K562 (cell line): ENCODE data around the gene PDLIM7. TPM values are rescaled to one million over a fixed set of nuclear protein-coding genes. Genes with fewer than 3 reads are reported as not detected.

Experiments used
- CREB1 ChIP-seq, 2 experiments: sonication (generic) in 1 of 2; formaldehyde crosslinking in 1 of 2; IDR thresholded peaks; 2 replicates each; pipeline versions ENCODE4 v1.6.1 to v1.8.0; 2012 to 2022; ENCODE audit warnings: inconsistent platforms in 1 of 2, mild to moderate bottlenecking in 1 of 2, missing genetic modification reagents in 1 of 2, moderate library complexity in 1 of 2
- ESRRA ChIP-seq: fragments of 450-650 bp; IDR thresholded peaks from 2 replicates; pipeline ENCODE4 v1.6.1; 2014; ENCODE audit warnings: low read depth, mild to moderate bottlenecking, moderate library complexity, borderline replicate concordance
- GTF2E2 ChIP-seq: fragments of 200-800 bp; sonication (Bioruptor generic); IDR thresholded peaks from 2 replicates; pipeline ENCODE4 v1.6.1; 2016; ENCODE audit warnings: missing genetic modification characterization, missing compliant biosample characterization
- HLTF ChIP-seq: fragments of 450-650 bp; IDR thresholded peaks from 2 replicates; pipeline ENCODE4 v1.6.1; 2016
- JUND ChIP-seq, 2 experiments: IDR thresholded peaks; 2 replicates in 1 of 2; 3 replicates in 1 of 2; pipeline ENCODE4 v1.6.1; 2011; ENCODE audit warnings: borderline replicate concordance in 2 of 2, low read depth in 2 of 2, low read length in 2 of 2, improper control_type of control experiment in 1 of 2, missing biosample characterization in 1 of 2, missing genetic modification characterization in 1 of 2, missing genetic modification reagents in 1 of 2
- L3MBTL2 ChIP-seq: fragments of 450-650 bp; IDR thresholded peaks from 2 replicates; pipeline ENCODE4 v1.6.1; 2016; ENCODE audit warnings: mild to moderate bottlenecking, moderate library complexity
- MBD2 ChIP-seq: sonication (generic); IDR thresholded peaks from 2 replicates; pipeline ENCODE4 v1.6.1; 2016; ENCODE audit warnings: low read depth, borderline replicate concordance
- MYNN ChIP-seq, 2 experiments: sonication (generic); formaldehyde crosslinking in 1 of 2; IDR thresholded peaks; 2 replicates each; pipeline versions ENCODE4 v1.5.0 to v1.6.1; 2016 to 2020; ENCODE audit warnings: antibody characterized with exemption in 1 of 2, missing genetic modification reagents in 1 of 2
- PCBP2 ChIP-seq: fragments of 200-400 bp; formaldehyde crosslinking; IDR thresholded peaks from 2 replicates; pipeline ENCODE4 v1.6.1; 2018; ENCODE audit warnings: low read length, low read depth, mild to moderate bottlenecking, moderate library complexity; ENCODE audit not compliant: poor library complexity, severe bottlenecking
- STAG1 ChIP-seq: sonication (generic); formaldehyde crosslinking; IDR thresholded peaks from 2 replicates; pipeline ENCODE4 v1.5.0; 2020; ENCODE audit warnings: missing genetic modification reagents, borderline replicate concordance
- TAF15 ChIP-seq: fragments of 200-400 bp; formaldehyde crosslinking; IDR thresholded peaks from 2 replicates; pipeline ENCODE4 v1.6.1; 2017; ENCODE audit warnings: mild to moderate bottlenecking, low read depth, low read length, moderate library complexity
- TGIF2 ChIP-seq: sonication (generic); formaldehyde crosslinking; IDR thresholded peaks from 2 replicates; pipeline ENCODE4 v1.8.1; 2022; ENCODE audit warnings: mild to moderate bottlenecking, missing genetic modification reagents, moderate library complexity
- YY1 ChIP-seq, 3 experiments: IDR thresholded peaks; 2 replicates each; pipeline ENCODE4 v1.6.1; 2011; ENCODE audit warnings: low read length in 2 of 3, mild to moderate bottlenecking in 2 of 3, moderate library complexity in 2 of 3, borderline replicate concordance in 1 of 3, control low read depth in 1 of 3, low read depth in 1 of 3; ENCODE audit not compliant: insufficient read depth in 3 of 3, insufficient replicate concordance in 2 of 3, control insufficient read depth in 1 of 3, insufficient read length in 1 of 3; ENCODE audit errors: extremely low read depth in 1 of 3
- ZNF212 ChIP-seq: fragments of 450-650 bp; formaldehyde crosslinking; IDR thresholded peaks from 2 replicates; pipeline ENCODE4 v1.4.0; 2020; ENCODE audit warnings: mild to moderate bottlenecking
- ZNF384 ChIP-seq: IDR thresholded peaks from 2 replicates; pipeline ENCODE4 v1.6.1; 2012; ENCODE audit warnings: low read depth, low read length, improper control_type of control experiment
- ZNF41 ChIP-seq: fragments of 250-450 bp; sonication (Bioruptor Pico); conservative IDR thresholded peaks from 2 replicates; pipeline ENCODE4 v1.4.0; 2020; ENCODE audit warnings: mild to moderate bottlenecking
- ZNF584 ChIP-seq: fragments of 200-800 bp; sonication (Bioruptor generic); IDR thresholded peaks from 2 replicates; pipeline ENCODE4 v1.6.1; 2016; ENCODE audit warnings: low read depth, mild to moderate bottlenecking, missing genetic modification characterization, missing compliant biosample characterization
- ZNF780A ChIP-seq: fragments of 250-450 bp; sonication (Bioruptor Pico); IDR thresholded peaks from 2 replicates; pipeline ENCODE4 v1.5.0; 2021; ENCODE audit warnings: mild to moderate bottlenecking
- polyA plus RNA-seq, 8 experiments: library from polyadenylated mRNA; depleted of rRNA in 4 of 8; stranded (reverse) in 5 of 8; unstranded in 3 of 8; fragments of >200 nt; fragmentation: Nextera tagmentation in 2 of 8; fragmentation: Illumina TruSeq in 1 of 8; extraction: Ambion mirVana in 2 of 8; extraction: Trizol in 1 of 8; gene quantifications; 2 replicates each; pipeline versions ENCODE4 v1.2.1 to v1.2.3, GENCODE V29; 2011 to 2014; ENCODE audit warnings: inconsistent platforms in 1 of 8, missing spikeins in 1 of 8
- total RNA-seq, 7 experiments: library from RNA; depleted of rRNA in 6 of 7; stranded (reverse); fragments of >200 nt in 6 of 7; fragmentation: Illumina TruSeq in 2 of 7; extraction: Trizol in 2 of 7; gene quantifications; 2 replicates each; pipeline versions ENCODE4 v1.2.1 to v1.2.3, GENCODE V29; 2011 to 2021; ENCODE audit warnings: low replicate concordance in 1 of 7
- TF ChIP-seq, protein P1 (sequence below): IDR thresholded peaks from 2 replicates; pipeline ENCODE4 v1.6.1; 2011; ENCODE audit warnings: borderline replicate concordance, low read depth, mild to moderate bottlenecking, moderate library complexity, low read length; ENCODE audit not compliant: insufficient read depth, poor library complexity, severe bottlenecking
- TF ChIP-seq, protein P2 (sequence below): sonication (generic); formaldehyde crosslinking; IDR thresholded peaks from 2 replicates; pipeline ENCODE4 v1.8.0; 2022; ENCODE audit warnings: mild to moderate bottlenecking, missing genetic modification reagents, borderline replicate concordance
- TF ChIP-seq, protein P3 (sequence below): fragments of 450-650 bp; formaldehyde crosslinking; IDR thresholded peaks from 2 replicates; pipeline ENCODE4 v1.4.0; 2020; ENCODE audit warnings: mild to moderate bottlenecking, moderate library complexity

Gene PDLIM7
- total and polyA plus RNA-seq, 9 of the 15 experiments (the other 6 are each of a cell fraction or from before 2014, with no cell fraction given), result 2.1 to 124 (median 32.6) TPM

- TF ChIP-seq ZNF41 (CRISPR knock-in tag) (no peak), ZNF584 (CRISPR knock-in tag) (no peak), TGIF2 (CRISPR knock-in tag) (no peak), ZNF212 (CRISPR knock-in tag) (no peak), TAF15 (no peak), ZNF780A (CRISPR knock-in tag) (no peak), STAG1 (CRISPR knock-in tag) (no peak), ZNF384 (no peak), HLTF (no peak), PCBP2 (no peak), GTF2E2 (tag) (no peak), YY1 (IDR thresholded peaks at IDR 0.05; ENCODE audit: borderline replicate concordance in 1 of 3, control insufficient read depth in 1 of 3, extremely low read depth in 1 of 3, insufficient read depth in 3 of 3, insufficient read length in 1 of 3, insufficient replicate concordance in 2 of 3, low read depth in 1 of 3, low read length in 2 of 3) (no peak), JUND (IDR thresholded peaks at IDR 0.05; ENCODE audit: borderline replicate concordance, low read depth, low read length) (no peak), JUND (tag; IDR thresholded peaks at IDR 0.05; ENCODE audit: borderline replicate concordance, low read depth, low read length) (no peak), CREB1 (IDR thresholded peaks at IDR 0.05) (no peak), CREB1 (CRISPR knock-in tag; IDR thresholded peaks at IDR 0.05) (no peak), MBD2 (no peak), L3MBTL2 (no peak), ESRRA (no peak), MYNN (IDR thresholded peaks at IDR 0.05) (peak; percentile 67; the same call in 1 of the 2 replicates), MYNN (CRISPR knock-in tag; IDR thresholded peaks at IDR 0.05) (no peak)
- TF ChIP-seq, protein P1, sequence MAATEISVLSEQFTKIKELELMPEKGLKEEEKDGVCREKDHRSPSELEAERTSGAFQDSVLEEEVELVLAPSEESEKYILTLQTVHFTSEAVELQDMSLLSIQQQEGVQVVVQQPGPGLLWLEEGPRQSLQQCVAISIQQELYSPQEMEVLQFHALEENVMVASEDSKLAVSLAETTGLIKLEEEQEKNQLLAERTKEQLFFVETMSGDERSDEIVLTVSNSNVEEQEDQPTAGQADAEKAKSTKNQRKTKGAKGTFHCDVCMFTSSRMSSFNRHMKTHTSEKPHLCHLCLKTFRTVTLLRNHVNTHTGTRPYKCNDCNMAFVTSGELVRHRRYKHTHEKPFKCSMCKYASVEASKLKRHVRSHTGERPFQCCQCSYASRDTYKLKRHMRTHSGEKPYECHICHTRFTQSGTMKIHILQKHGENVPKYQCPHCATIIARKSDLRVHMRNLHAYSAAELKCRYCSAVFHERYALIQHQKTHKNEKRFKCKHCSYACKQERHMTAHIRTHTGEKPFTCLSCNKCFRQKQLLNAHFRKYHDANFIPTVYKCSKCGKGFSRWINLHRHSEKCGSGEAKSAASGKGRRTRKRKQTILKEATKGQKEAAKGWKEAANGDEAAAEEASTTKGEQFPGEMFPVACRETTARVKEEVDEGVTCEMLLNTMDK, result no peak
- TF ChIP-seq, protein P2, sequence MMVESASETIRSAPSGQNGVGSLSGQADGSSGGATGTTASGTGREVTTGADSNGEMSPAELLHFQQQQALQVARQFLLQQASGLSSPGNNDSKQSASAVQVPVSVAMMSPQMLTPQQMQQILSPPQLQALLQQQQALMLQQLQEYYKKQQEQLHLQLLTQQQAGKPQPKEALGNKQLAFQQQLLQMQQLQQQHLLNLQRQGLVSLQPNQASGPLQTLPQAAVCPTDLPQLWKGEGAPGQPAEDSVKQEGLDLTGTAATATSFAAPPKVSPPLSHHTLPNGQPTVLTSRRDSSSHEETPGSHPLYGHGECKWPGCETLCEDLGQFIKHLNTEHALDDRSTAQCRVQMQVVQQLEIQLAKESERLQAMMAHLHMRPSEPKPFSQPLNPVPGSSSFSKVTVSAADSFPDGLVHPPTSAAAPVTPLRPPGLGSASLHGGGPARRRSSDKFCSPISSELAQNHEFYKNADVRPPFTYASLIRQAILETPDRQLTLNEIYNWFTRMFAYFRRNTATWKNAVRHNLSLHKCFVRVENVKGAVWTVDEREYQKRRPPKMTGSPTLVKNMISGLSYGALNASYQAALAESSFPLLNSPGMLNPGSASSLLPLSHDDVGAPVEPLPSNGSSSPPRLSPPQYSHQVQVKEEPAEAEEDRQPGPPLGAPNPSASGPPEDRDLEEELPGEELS (CRISPR knock-in tag), result no peak
- TF ChIP-seq, protein P3, sequence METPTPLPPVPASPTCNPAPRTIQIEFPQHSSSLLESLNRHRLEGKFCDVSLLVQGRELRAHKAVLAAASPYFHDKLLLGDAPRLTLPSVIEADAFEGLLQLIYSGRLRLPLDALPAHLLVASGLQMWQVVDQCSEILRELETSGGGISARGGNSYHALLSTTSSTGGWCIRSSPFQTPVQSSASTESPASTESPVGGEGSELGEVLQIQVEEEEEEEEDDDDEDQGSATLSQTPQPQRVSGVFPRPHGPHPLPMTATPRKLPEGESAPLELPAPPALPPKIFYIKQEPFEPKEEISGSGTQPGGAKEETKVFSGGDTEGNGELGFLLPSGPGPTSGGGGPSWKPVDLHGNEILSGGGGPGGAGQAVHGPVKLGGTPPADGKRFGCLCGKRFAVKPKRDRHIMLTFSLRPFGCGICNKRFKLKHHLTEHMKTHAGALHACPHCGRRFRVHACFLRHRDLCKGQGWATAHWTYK (CRISPR knock-in tag), result no peak
These were observed 12.4 kb downstream of the PDLIM7 start (continued) for GRCh38 chr5:177484902-177485549.
